ENCODE measurements around the gene RAB42.

The RAB42 gene, protein sequence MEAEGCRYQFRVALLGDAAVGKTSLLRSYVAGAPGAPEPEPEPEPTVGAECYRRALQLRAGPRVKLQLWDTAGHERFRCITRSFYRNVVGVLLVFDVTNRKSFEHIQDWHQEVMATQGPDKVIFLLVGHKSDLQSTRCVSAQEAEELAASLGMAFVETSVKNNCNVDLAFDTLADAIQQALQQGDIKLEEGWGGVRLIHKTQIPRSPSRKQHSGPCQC

GRCh38 chr1:28591708-28592320 is at the start of gene RAB42:
TSS of gene RAB42 (plus strand) at chr1:28592265. CDS start at chr1:28592512, 247 bp downstream.
- TF ChIP-seq, protein P1, sequence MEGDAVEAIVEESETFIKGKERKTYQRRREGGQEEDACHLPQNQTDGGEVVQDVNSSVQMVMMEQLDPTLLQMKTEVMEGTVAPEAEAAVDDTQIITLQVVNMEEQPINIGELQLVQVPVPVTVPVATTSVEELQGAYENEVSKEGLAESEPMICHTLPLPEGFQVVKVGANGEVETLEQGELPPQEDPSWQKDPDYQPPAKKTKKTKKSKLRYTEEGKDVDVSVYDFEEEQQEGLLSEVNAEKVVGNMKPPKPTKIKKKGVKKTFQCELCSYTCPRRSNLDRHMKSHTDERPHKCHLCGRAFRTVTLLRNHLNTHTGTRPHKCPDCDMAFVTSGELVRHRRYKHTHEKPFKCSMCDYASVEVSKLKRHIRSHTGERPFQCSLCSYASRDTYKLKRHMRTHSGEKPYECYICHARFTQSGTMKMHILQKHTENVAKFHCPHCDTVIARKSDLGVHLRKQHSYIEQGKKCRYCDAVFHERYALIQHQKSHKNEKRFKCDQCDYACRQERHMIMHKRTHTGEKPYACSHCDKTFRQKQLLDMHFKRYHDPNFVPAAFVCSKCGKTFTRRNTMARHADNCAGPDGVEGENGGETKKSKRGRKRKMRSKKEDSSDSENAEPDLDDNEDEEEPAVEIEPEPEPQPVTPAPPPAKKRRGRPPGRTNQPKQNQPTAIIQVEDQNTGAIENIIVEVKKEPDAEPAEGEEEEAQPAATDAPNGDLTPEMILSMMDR (IDR thresholded peaks at IDR 0.05): no peak

DNA sequence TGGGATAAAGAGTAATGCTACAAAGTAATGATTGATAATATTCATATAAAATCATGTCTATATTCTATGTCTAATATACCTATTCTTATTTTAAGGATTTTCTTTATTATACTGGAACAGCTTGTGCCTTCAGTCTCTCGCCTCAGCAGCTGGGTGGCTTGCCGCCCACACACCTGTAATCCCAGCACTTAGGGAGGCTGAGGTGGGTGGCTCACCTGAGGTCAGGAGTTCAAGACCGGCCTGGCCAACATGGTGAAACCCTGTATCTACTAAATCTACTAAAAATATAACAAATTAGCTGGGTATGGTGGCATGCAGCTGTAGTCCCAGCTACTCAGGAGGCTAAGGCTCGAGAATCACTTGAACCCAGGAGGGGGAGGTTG is 46.8 kb upstream of the RAB42 start:
- TF ChIP-seq, protein P1 (IDR thresholded peaks at IDR 0.05): no peak

- TF ChIP-seq, protein P1 (IDR thresholded peaks at IDR 0.05): no peak
Measured at GRCh38 chr1:28548318-28548717, 43.7 kb upstream of the RAB42 start.

- TF ChIP-seq, protein P1 (IDR thresholded peaks at IDR 0.05): no peak
Measured at GRCh38 chr1:28551381-28551780, 40.7 kb upstream of the RAB42 start.

GRCh38 chr1:28552758-28553663 is 39.1 kb upstream of the RAB42 start, which contains the start of gene TRNAU1AP:
TSS of gene TRNAU1AP (plus strand) at chr1:28553085. CDS start at chr1:28553111, 26 bp downstream.
- TF ChIP-seq, protein P1 (IDR thresholded peaks at IDR 0.05): no peak

DNA sequence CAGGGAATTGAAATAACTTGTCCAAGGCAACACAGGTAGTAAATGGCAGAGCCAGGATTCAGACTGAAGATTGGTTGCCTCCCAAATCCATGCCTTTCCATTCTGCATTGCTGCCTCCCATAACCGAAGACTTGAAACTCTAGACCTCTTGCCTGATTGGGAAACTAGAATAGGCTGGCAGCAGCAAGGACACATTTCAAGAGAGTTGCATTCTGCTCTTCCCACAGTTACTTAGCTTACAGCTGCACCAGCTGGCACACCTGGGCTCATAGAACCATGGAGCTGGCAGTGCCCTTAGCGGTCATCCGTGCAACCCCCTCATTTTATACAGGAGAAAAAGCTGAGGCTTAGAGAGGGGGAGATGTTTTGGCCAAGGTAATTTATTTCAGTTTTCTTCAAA is 31.2 kb upstream of the RAB42 start:
- TF ChIP-seq, protein P1 (IDR thresholded peaks at IDR 0.05): no peak

DNA sequence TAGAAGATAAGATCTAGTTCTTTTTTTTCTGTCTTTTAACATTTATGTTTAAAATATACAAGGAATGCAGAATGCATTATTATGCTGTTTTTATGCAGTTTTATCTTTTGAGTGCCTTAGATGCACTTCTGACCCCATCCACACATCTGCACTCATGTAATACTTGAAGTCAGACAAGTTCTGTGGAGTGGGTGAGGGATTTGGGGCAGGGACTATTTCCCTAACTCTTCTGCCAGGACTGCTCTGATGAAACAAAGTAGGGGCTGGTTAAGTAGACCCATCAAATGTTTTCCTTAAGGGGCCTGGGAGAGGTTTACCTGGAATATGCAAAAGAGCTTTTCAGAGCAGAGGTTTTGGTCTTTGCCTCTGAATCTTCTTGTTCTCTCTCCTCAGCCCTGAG is 27.8 kb upstream of the RAB42 start:
- TF ChIP-seq, protein P1 (IDR thresholded peaks at IDR 0.05): no peak

Measured in LNCAP (cell line).